Osteoblast (primary cell): Measurements from ENCODE around the gene PTH2R. TPM values are rescaled to one million over a fixed set of nuclear protein-coding genes. Genes with fewer than 3 reads are reported as not detected.

Source experiments
- DNase-seq: peaks from one replicate; pipeline ENCODE4 v3.0.0; 2011; ENCODE audit warnings: low spot score, mixed read lengths; ENCODE audit not compliant: insufficient read length; ENCODE audit errors: missing footprints
- H2AFZ ChIP-seq: 2 replicates; pipeline ENCODE4 v1.6.0; 2011; ENCODE audit warnings: mild to moderate bottlenecking, low read length
- H3K27ac ChIP-seq: 2 replicates; pipeline ENCODE4 v1.5.1; 2011; ENCODE audit warnings: mild to moderate bottlenecking, low read depth, low read length, moderate library complexity
- H3K27me3 ChIP-seq: 2 replicates; pipeline ENCODE4 v1.6.0; 2012; ENCODE audit warnings: mild to moderate bottlenecking, control low read depth, inconsistent platforms, low read length, moderate library complexity; ENCODE audit not compliant: insufficient read depth
- H3K36me3 ChIP-seq: 2 replicates; pipeline ENCODE4 v1.5.1; 2011; ENCODE audit warnings: mild to moderate bottlenecking, low read length, control low read depth, moderate library complexity; ENCODE audit not compliant: insufficient read depth
- H3K4me1 ChIP-seq: 2 replicates; pipeline ENCODE4 v1.5.1; 2011; ENCODE audit warnings: mild to moderate bottlenecking, low read length, control low read depth, moderate library complexity; ENCODE audit not compliant: insufficient read depth
- H3K4me2 ChIP-seq: 2 replicates; pipeline ENCODE4 v1.6.0; 2011; ENCODE audit warnings: mild to moderate bottlenecking, low read length; ENCODE audit not compliant: insufficient read depth
- H3K4me3 ChIP-seq: fragments of 200-600 bp; sonication (generic); 3 replicates; pipeline ENCODE4 v1.5.1; 2012; ENCODE audit warnings: mild to moderate bottlenecking, low read length, inconsistent platforms; ENCODE audit not compliant: insufficient read depth
- H3K79me2 ChIP-seq: 2 replicates; pipeline ENCODE4 v1.6.0; 2012; ENCODE audit warnings: mild to moderate bottlenecking, low read length, control low read depth, inconsistent platforms; ENCODE audit not compliant: insufficient read depth
- H3K9me3 ChIP-seq: 2 replicates; pipeline ENCODE4 v1.5.1; 2011; ENCODE audit warnings: low read depth, low read length, control low read depth
- H4K20me1 ChIP-seq: 2 replicates; pipeline ENCODE4 v1.6.0; 2012; ENCODE audit warnings: mild to moderate bottlenecking, low read length, control low read depth; ENCODE audit not compliant: insufficient read depth
- total RNA-seq: library from RNA; depleted of rRNA; stranded (reverse); fragments of >200 nt; gene quantifications from 2 replicates; pipeline ENCODE4 v1.2.3, GENCODE V29; 2012
- TF ChIP-seq, protein P1 (sequence below): IDR thresholded peaks from 2 replicates; pipeline ENCODE4 v1.5.1; 2011; ENCODE audit warnings: mild to moderate bottlenecking, low read depth, low read length, moderate library complexity; ENCODE audit errors: extremely low read depth

PTH2R gene
- total RNA-seq, 1 donor = under 0.01 TPM

DNA sequence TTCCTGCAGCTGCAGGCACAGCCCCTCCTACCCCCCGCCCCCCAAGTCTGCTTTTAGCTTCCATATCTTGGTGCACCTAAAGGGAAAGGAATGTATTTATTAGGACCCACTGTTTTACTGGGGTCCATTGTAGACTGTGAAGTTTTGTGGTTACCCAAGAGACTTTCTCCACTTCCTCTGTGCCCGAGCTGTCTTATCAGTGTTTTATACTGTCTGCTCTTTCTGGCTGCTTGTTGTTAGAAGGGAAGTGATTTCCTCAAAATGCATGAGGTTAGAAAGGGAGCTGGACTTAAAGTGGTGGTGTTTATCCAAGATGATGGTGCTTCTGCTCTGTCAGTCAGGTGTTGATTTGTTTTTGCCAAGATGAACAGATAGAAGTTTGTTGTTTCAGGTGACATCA, 85.0 kb downstream of the PTH2R start:
- Histone ChIP-seq H3K27ac (no peak overlapping the region), H3K9me3 (no peaks in the 10 kb centered on the region), H3K79me2 (no peaks in the 10 kb centered on the region), H3K4me1 (no peaks in the 10 kb centered on the region), H3K27me3 (no peaks in the 10 kb centered on the region), H3K4me3 (no peak overlapping the region), H4K20me1 (no peaks in the 10 kb centered on the region), H3K4me2 (no peak overlapping the region), H3K36me3 (no peaks in the 10 kb centered on the region), H2AFZ (no peak overlapping the region)
- TF ChIP-seq, protein P1, sequence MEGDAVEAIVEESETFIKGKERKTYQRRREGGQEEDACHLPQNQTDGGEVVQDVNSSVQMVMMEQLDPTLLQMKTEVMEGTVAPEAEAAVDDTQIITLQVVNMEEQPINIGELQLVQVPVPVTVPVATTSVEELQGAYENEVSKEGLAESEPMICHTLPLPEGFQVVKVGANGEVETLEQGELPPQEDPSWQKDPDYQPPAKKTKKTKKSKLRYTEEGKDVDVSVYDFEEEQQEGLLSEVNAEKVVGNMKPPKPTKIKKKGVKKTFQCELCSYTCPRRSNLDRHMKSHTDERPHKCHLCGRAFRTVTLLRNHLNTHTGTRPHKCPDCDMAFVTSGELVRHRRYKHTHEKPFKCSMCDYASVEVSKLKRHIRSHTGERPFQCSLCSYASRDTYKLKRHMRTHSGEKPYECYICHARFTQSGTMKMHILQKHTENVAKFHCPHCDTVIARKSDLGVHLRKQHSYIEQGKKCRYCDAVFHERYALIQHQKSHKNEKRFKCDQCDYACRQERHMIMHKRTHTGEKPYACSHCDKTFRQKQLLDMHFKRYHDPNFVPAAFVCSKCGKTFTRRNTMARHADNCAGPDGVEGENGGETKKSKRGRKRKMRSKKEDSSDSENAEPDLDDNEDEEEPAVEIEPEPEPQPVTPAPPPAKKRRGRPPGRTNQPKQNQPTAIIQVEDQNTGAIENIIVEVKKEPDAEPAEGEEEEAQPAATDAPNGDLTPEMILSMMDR = no peak
- no peak for DNase-seq

DNA sequence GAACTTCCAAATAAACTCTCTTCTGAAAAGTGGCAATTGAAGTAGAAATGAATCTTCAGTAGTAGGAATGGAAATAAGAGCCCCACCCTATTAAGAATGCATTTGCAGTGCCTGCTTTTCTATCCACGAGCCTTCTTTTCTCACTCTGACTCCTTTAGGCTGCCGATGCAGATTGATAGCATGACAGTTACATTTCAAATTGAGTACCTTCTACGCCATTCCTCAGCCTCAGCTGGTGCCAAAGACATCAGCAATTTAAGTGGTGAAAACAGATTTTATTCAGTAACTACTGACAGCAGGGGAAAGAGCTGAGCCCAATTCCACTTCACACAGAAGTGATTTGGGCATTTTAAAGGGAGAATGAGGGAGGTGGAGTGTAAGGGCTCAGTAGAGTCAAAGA, 85.5 kb downstream of the PTH2R start:
- Histone ChIP-seq H3K79me2 (no peaks in the 10 kb centered on the region), H3K36me3 (no peaks in the 10 kb centered on the region), H4K20me1 (no peaks in the 10 kb centered on the region), H3K9me3 (no peaks in the 10 kb centered on the region), H3K4me3 (no peak overlapping the region), H2AFZ (no peak overlapping the region), H3K27ac (no peak overlapping the region), H3K4me2 (no peak overlapping the region), H3K4me1 (no peaks in the 10 kb centered on the region), H3K27me3 (no peaks in the 10 kb centered on the region)
- TF ChIP-seq, protein P1 = no peak
- DNase-seq = no peak

- no peak overlapping the region for H2AFZ ChIP-seq
Measured at GRCh38 chr2:208493186-208493585, 86.6 kb downstream of the PTH2R start.

GRCh38 chr2:208496129-208496528, 89.5 kb downstream of the PTH2R start:
- Histone ChIP-seq H3K9me3 (no peaks in the 10 kb centered on the region), H3K79me2 (no peaks in the 10 kb centered on the region), H3K27me3 (no peaks in the 10 kb centered on the region), H3K36me3 (no peaks in the 10 kb centered on the region), H3K27ac (no peak overlapping the region), H3K4me2 (no peak overlapping the region), H4K20me1 (no peaks in the 10 kb centered on the region), H2AFZ (no peak overlapping the region), H3K4me3 (no peak overlapping the region), H3K4me1 (no peaks in the 10 kb centered on the region)
- TF ChIP-seq, protein P1 = no peak
- no peak for DNase-seq

More at GRCh38 chr2:208493186-208493585, 86.6 kb downstream of the PTH2R start:
- Histone ChIP-seq H3K4me2 (no peak overlapping the region), H3K9me3 (no peaks in the 10 kb centered on the region), H3K27ac (no peak overlapping the region), H3K79me2 (no peaks in the 10 kb centered on the region), H3K36me3 (no peaks in the 10 kb centered on the region), H4K20me1 (no peaks in the 10 kb centered on the region), H3K27me3 (no peaks in the 10 kb centered on the region), H3K4me1 (no peaks in the 10 kb centered on the region), H3K4me3 (no peak overlapping the region)
- no peak for DNase-seq
- TF ChIP-seq, protein P1 = no peak
